CD14-positive monocyte (primary cell): ENCODE results near the gene AKAP12. TPM values are rescaled to one million over a fixed set of nuclear protein-coding genes. Genes with fewer than 3 reads are reported as not detected.

Experiments used
- DNase-seq, 3 donors: peaks; one replicate each; pipeline ENCODE4 v3.0.0-alpha.2; 2011 to 2022
- H2AFZ ChIP-seq: 2 replicates; pipeline ENCODE4 v1.6.0; 2012; ENCODE audit warnings: mild to moderate bottlenecking, low read depth, low read length, inconsistent platforms; ENCODE audit not compliant: insufficient read depth, poor library complexity, severe bottlenecking
- H3K27ac ChIP-seq, 2 donors: 1 replicate in 1 of 2; 2 replicates in 1 of 2; pipeline ENCODE4 v1.5.1; 2012 to 2013; ENCODE audit warnings: low read length in 2 of 2, control low read depth in 1 of 2, inconsistent platforms in 1 of 2, low read depth in 1 of 2, mild to moderate bottlenecking in 1 of 2
- H3K27me3 ChIP-seq, 2 donors: one replicate each; pipeline versions ENCODE4 v1.6.0 to v1.6.1; 2011 to 2013; ENCODE audit warnings: low read length in 2 of 2; ENCODE audit not compliant: control insufficient read depth in 2 of 2, insufficient read depth in 2 of 2
- H3K36me3 ChIP-seq, 2 donors: replicated peaks in 1 of 2; 1 replicate in 1 of 2; 2 replicates in 1 of 2; pipeline versions ENCODE4 v1.5.1 to v1.6.1; 2012 to 2013; ENCODE audit warnings: low read length in 2 of 2, control low read depth in 1 of 2, inconsistent platforms in 1 of 2, mild to moderate bottlenecking in 1 of 2; ENCODE audit not compliant: insufficient read depth in 2 of 2, control insufficient read depth in 1 of 2
- H3K4me1 ChIP-seq, 2 donors: 1 replicate in 1 of 2; 2 replicates in 1 of 2; pipeline versions ENCODE4 v1.5.1 to v1.6.1; 2012 to 2013; ENCODE audit warnings: low read length in 2 of 2, control low read depth in 1 of 2, inconsistent platforms in 1 of 2, mild to moderate bottlenecking in 1 of 2, moderate library complexity in 1 of 2; ENCODE audit not compliant: insufficient read depth in 2 of 2, control insufficient read depth in 1 of 2
- H3K4me2 ChIP-seq: replicated peaks from 2 replicates; pipeline ENCODE3; 2012; ENCODE audit warnings: low read length, moderate library complexity, mild to moderate bottlenecking; ENCODE audit not compliant: poor library complexity, severe bottlenecking; ENCODE audit errors: extremely low read depth
- H3K4me3 ChIP-seq, 3 experiments: fragments of 200-600 bp in 1 of 3; sonication (generic) in 1 of 3; replicated peaks in 1 of 3; 1 replicate in 2 of 3; 2 replicates in 1 of 3; pipeline ENCODE4 v1.5.1; 2011 to 2013; ENCODE audit warnings: low read length in 3 of 3, mild to moderate bottlenecking in 3 of 3, control low read depth in 2 of 3, low read depth in 2 of 3, inconsistent platforms in 1 of 3, moderate library complexity in 1 of 3
- H3K79me2 ChIP-seq: 2 replicates; pipeline ENCODE4 v1.6.0; 2012; ENCODE audit warnings: mild to moderate bottlenecking, control low read depth, inconsistent platforms, low read length, moderate library complexity; ENCODE audit not compliant: insufficient read depth
- H3K9ac ChIP-seq: 2 replicates; pipeline ENCODE4 v1.6.0; 2017; ENCODE audit warnings: low read length, mild to moderate bottlenecking; ENCODE audit not compliant: insufficient read depth, poor library complexity, severe bottlenecking
- H3K9me3 ChIP-seq, 2 donors: replicated peaks in 1 of 2; 1 replicate in 1 of 2; 2 replicates in 1 of 2; pipeline versions ENCODE4 v1.5.1 to v1.6.1; 2012 to 2013; ENCODE audit warnings: low read length in 2 of 2, control low read depth in 1 of 2; ENCODE audit not compliant: control insufficient read depth in 1 of 2, insufficient read depth in 1 of 2
- H4K20me1 ChIP-seq: 2 replicates; pipeline ENCODE4 v1.6.0; 2012; ENCODE audit warnings: mild to moderate bottlenecking, low read length, control low read depth, moderate library complexity; ENCODE audit not compliant: insufficient read depth
- H3K27ac Mint-ChIP-seq, 7 donors: one replicate each; pipeline ENCODE4 v1.8.0; 2020; ENCODE audit warnings: mild to moderate bottlenecking in 7 of 7, mixed read lengths in 7 of 7, moderate library complexity in 6 of 7, inconsistent platforms in 2 of 7
- H3K27me3 Mint-ChIP-seq, 3 donors: one replicate each; pipeline ENCODE4 v1.8.0; 2021 to 2022; ENCODE audit warnings: low read depth in 3 of 3, mild to moderate bottlenecking in 3 of 3, mixed read lengths in 3 of 3, moderate library complexity in 3 of 3, inconsistent platforms in 1 of 3
- H3K36me3 Mint-ChIP-seq, 2 donors: one replicate each; pipeline ENCODE4 v1.8.0; 2020; ENCODE audit warnings: mixed read lengths in 2 of 2, inconsistent platforms in 1 of 2, mild to moderate bottlenecking in 1 of 2
- H3K4me1 Mint-ChIP-seq: one replicate; pipeline ENCODE4 v1.8.0; 2020; ENCODE audit warnings: mild to moderate bottlenecking, mixed read lengths
- H3K4me3 Mint-ChIP-seq, 2 donors: one replicate each; pipeline ENCODE4 v1.8.0; 2020; ENCODE audit warnings: mild to moderate bottlenecking in 2 of 2, mixed read lengths in 2 of 2, moderate library complexity in 1 of 2
- H3K9me3 Mint-ChIP-seq, 7 donors: one replicate each; pipeline ENCODE4 v1.8.0; 2020 to 2022; ENCODE audit warnings: mixed read lengths in 7 of 7, mild to moderate bottlenecking in 6 of 7, moderate library complexity in 6 of 7, inconsistent platforms in 2 of 7
- WGBS: methylation state at CpG from one replicate; pipeline ENCODE4 v1.1.5; 2013; ENCODE audit warnings: missing lambda C conversion rate; ENCODE audit not compliant: insufficient coverage; 5-methylcytosine and 5-hydroxymethylcytosine counted together
- intact Hi-C, 2 donors: fragments of 100-400 bp; cut with micrococcal nuclease; formaldehyde crosslinking; loops; one replicate each; pipeline versions ENCODE4 v1.15.0 to v1.15.1; 2023
- polyA plus RNA-seq, 3 donors: library from polyadenylated mRNA; depleted of rRNA in 1 of 3; unstranded in 2 of 3; stranded (reverse) in 1 of 3; fragments of 300-500 nt in 2 of 3; fragments of >200 nt in 1 of 3; fragmentation: Illumina TruSeq in 2 of 3; gene quantifications; 1 replicate in 2 of 3; 2 replicates in 1 of 3; pipeline ENCODE4 v1.2.3, GENCODE V29; 2012 to 2021
- TF ChIP-seq, protein P1 (sequence below): fragments of 200-600 bp; IDR thresholded peaks from one replicate; pipeline ENCODE4 v1.8.0; 2022; ENCODE audit warnings: antibody characterized with exemption, mild to moderate bottlenecking

Gene AKAP12
- polyA plus RNA-seq, 3 donors: 0.01 TPM; not detected in 2

DNA sequence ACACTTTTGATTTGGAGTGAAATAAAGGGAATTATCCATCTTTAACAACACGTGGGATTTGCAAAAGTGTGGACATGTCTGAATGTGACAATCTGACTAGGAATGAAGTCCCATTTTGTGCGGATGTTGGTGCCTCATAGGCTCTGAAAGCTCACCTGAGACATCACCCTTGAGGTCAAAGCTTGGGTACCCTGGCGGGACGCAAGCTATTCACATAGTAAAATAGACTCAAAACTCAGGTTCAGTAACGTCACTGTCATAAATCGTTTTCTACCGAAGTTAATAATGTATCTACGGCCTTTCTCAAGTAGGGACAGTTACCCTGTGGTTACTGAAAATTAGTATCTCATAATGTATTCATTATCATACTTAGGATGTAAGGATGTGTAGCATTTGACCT lies 61.8 kb downstream of the AKAP12 start:
- H3K27me3 Mint-ChIP-seq: peaks cover 8 to 11% (median 11%) of the 10 kb centered on the region in 3 donors
- no peak overlapping the region for H2AFZ ChIP-seq
- TF ChIP-seq, protein P1, sequence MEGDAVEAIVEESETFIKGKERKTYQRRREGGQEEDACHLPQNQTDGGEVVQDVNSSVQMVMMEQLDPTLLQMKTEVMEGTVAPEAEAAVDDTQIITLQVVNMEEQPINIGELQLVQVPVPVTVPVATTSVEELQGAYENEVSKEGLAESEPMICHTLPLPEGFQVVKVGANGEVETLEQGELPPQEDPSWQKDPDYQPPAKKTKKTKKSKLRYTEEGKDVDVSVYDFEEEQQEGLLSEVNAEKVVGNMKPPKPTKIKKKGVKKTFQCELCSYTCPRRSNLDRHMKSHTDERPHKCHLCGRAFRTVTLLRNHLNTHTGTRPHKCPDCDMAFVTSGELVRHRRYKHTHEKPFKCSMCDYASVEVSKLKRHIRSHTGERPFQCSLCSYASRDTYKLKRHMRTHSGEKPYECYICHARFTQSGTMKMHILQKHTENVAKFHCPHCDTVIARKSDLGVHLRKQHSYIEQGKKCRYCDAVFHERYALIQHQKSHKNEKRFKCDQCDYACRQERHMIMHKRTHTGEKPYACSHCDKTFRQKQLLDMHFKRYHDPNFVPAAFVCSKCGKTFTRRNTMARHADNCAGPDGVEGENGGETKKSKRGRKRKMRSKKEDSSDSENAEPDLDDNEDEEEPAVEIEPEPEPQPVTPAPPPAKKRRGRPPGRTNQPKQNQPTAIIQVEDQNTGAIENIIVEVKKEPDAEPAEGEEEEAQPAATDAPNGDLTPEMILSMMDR: no peak
- no peaks in the 10 kb centered on the region for H3K9me3 ChIP-seq
- H3K36me3 Mint-ChIP-seq: no peaks in the 10 kb centered on the region
- H3K9ac ChIP-seq: no peak overlapping the region
- H3K4me2 ChIP-seq: no peak overlapping the region
- no peaks in the 10 kb centered on the region for H3K79me2 ChIP-seq
- H3K27ac ChIP-seq: no peak overlapping the region
- no peak overlapping the region for H3K4me3 Mint-ChIP-seq
- no peaks in the 10 kb centered on the region for H3K4me1 ChIP-seq
- no peak for DNase-seq
- H3K4me1 Mint-ChIP-seq: no peaks in the 10 kb centered on the region
- H3K27ac Mint-ChIP-seq: no peak overlapping the region
- intact Hi-C loops: no loop called here
- H3K27me3 ChIP-seq: no peaks in the 10 kb centered on the region
- no peaks in the 10 kb centered on the region for H3K36me3 ChIP-seq
- no CpG with 5 or more reads among the region's 8 CpGs for WGBS
- H3K4me3 ChIP-seq: no peak overlapping the region
- H4K20me1 ChIP-seq: no peaks in the 10 kb centered on the region
- no peaks in the 10 kb centered on the region for H3K9me3 Mint-ChIP-seq

GRCh38 chr6:151303231-151303630 lies 63.5 kb downstream of the AKAP12 start:
- Mint-ChIP-seq H3K4me1 (no peaks in the 10 kb centered on the region), H3K36me3 (no peaks in the 10 kb centered on the region), H3K9me3 (no peaks in the 10 kb centered on the region), H3K27ac (no peak overlapping the region), H3K4me3 (no peak overlapping the region), H3K27me3 (peaks cover 7 to 12% (median 9%) of the 10 kb centered on the region in 3 donors)
- TF ChIP-seq, protein P1: no peak
- no peaks in the 10 kb centered on the region for H3K79me2 ChIP-seq
- no peaks in the 10 kb centered on the region for H3K36me3 ChIP-seq
- H3K4me2 ChIP-seq: no peak overlapping the region
- 93% methylated on average over 3 of the region's 3 CpGs for WGBS
- no peak overlapping the region for H3K4me3 ChIP-seq
- H3K9me3 ChIP-seq: no peaks in the 10 kb centered on the region
- intact Hi-C loops: no loop called here
- H3K27me3 ChIP-seq: no peaks in the 10 kb centered on the region
- no peaks in the 10 kb centered on the region for H4K20me1 ChIP-seq
- no peak overlapping the region for H2AFZ ChIP-seq
- no peak overlapping the region for H3K9ac ChIP-seq
- H3K4me1 ChIP-seq: no peaks in the 10 kb centered on the region
- no peak overlapping the region for H3K27ac ChIP-seq
- no peak for DNase-seq
